Forelimb muscle (tissue), 1 donor: ENCODE data around the gene ZNF860. TPM values are rescaled to one million over a fixed set of nuclear protein-coding genes. Genes with fewer than 3 reads are reported as not detected.
"Not testable (repeated sequence)": the region's sequence is repeated elsewhere in the genome, so short reads cannot be mapped to it uniquely, and the experiment has no call there.

Source experiments
- DNase-seq: peaks from one replicate; pipeline ENCODE4 v3.0.0-alpha.2; 2013; ENCODE audit warnings: low read depth
- polyA plus RNA-seq: library from polyadenylated mRNA; unstranded; fragments of 120-200 nt; gene quantifications from one replicate; pipeline ENCODE4 v1.2.1, GENCODE V29; 2013; ENCODE audit not compliant: insufficient read length

Gene ZNF860
- polyA plus RNA-seq, 1 donor = 0.47 TPM

GRCh38 chr3:31996195-31996594 is 14.6 kb downstream of the ZNF860 start:
- DNase-seq = no peak

GRCh38 chr3:31997500-31997899 is 15.9 kb downstream of the ZNF860 start:
- no peak for DNase-seq

GRCh38 chr3:31999907-32000439 is 18.4 kb downstream of the ZNF860 start:
- no peak for DNase-seq

- no peak for DNase-seq
Observed at GRCh38 chr3:32000877-32001276, 19.3 kb downstream of the ZNF860 start.

- DNase-seq = no peak
Observed at GRCh38 chr3:32002561-32003368, 21.2 kb downstream of the ZNF860 start.

DNA sequence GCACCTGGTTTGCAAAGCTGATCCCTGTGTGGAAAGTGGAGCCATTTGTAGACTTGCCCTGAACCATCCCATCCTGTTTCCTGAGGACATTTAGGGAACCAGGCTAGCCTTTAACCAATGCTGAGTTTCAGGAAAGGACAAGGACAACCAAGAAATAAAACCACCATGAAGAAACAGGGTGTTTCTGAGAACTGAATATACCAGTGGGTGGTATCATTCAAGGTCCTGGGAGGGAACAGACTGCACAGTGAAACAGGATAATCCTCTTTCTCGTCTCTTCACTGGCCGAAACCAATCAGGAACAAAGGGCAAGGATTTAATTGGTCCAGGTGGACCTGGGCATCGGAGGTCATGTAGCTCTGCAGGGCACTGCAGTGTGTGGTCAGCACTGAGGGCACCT is 21.8 kb downstream of the ZNF860 start:
- DNase-seq = no peak

GRCh38 chr3:32004113-32004765 is 22.7 kb downstream of the ZNF860 start:
- DNase-seq = no peak

DNA sequence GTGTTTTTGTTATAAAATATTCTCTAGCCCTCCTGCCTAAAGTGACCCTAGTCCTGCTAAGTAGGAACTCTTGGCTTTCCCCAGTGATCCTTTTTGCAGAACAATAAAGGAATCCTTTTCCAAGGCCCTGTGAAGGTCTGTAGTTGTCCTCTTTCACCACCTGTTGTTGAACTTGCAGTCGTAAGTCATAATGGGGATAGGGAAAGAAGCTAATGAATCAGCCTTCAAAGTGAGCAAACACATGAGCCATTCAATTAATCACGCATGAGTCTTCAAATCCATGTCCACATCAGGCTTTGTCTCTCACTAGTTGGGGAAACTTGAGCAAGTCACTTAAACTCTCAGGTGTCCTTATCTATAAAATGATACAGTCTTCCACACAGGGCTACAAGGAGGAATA is 27.6 kb downstream of the ZNF860 start:
- no peak for DNase-seq

GRCh38 chr3:32009957-32010356 is 28.4 kb downstream of the ZNF860 start:
- no peak for DNase-seq

DNA sequence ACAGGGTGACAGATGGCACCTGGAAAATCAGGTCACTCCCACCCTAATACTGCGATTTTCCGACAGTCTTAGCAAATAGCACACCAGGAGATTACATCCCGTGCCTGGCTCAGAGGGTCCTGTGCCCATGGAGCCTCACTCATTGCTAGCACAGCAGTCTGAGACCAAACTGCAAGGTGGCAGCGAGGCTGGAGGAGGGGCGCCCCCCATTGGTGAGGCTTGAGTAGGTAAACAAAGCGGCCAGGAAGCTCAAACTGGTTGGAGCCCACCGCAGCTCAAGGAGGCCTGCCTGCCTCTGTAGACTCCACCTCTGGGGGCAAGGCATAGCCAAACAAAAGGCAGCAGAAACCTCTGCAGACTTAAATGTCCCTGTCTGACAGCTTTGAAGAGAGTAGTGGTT is 29.1 kb downstream of the ZNF860 start:
- not testable (repeated sequence) for DNase-seq

- not testable (repeated sequence) for DNase-seq
Observed at GRCh38 chr3:32015638-32016037, 34.1 kb downstream of the ZNF860 start.

DNA sequence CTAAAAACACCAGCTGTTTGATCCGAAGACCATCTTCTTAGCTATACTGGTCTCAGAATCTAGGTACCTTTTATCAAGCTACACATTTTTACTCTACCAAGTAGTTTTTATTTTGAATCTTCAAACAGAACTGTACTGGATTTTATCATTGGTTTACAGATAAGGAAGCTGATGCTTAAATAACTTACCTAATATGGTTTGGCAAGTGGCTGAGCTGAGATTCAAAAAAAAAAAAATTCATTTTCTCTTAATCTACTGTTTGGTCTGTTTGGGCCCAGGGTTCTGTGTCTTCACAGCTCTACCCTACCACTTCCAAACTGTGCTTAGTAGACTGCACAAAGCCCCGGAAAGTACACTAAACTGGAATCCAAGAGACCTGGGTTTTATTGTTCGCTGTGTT is 35.7 kb downstream of the ZNF860 start:
- DNase-seq = no peak

DNA sequence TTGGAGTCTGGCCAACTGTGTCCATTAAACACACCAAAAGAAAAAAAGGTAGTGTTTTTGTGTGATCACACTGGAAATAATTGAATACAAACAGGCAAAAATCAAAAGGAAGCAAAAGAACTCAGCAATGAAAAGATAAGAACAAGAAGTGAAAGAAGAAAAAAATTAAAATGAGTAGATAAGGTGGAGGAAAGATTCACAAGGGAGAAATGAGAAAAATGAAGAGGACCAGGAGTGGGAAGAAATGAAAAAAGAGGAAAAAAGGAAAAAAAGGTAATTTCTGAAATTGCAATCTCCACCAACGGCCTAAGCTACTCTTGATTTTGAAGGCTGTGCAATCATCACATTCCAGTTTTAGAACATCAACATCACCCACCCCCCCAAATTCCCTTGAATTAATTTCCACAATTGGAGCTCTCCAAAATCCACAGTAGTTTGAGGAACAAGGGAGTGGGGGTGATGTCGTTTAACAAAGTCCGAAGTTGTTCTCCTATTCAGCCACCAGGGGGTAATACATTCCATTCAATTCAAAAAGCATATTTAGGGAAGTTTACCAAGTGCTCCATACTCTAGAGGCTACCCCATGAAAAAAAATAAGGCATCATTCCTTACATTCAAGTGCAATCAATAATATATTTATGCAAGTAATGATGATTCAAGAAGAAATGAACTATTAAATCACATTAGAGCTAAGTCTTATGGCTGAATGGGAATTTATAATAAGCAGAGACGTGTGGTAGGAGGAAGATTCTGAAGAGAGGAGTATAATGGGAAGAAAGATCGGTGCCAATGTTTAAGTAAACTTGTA is 37.4 kb downstream of the ZNF860 start:
- peak; percentile 35 for DNase-seq

GRCh38 chr3:32021155-32021554 is 39.6 kb downstream of the ZNF860 start:
- DNase-seq = no peak

DNA sequence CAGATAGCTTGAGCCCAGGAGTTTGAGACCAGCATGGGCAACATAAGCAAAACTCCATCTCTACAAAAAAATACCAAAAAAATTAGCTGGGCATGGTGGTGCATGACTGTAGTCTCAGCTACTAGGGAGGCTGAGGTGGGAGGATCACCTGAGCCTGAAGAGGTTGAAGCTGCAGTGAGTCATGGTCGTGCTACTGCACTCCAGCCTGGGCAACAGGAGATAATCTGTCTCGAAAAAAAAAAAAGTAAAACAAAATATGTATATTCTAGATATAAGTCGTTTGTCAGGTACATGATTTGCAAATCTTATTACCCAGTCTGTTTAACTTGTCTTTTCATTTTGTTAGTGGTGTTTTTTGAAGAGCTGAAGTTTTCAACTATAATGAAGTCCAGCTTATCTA is 40.2 kb downstream of the ZNF860 start:
- DNase-seq = no peak

DNA sequence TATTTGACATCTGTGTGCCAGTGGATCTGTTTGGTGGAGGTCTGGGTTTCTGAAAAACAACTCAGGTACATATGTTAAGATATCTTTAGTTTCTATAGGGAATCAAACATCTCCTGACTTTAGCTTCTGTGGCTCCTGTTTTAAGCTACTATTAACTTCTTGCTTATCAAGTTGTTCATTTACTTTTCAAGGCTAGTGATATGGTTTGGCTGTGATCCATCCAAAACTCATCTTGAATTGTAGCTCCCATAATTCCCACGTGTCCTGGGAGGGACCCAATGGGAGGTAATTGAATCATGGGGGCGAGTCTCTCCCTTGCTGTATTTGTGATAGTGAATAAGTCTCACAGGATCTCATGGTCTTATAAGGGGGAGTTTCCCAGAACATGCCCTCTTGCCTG is 41.4 kb downstream of the ZNF860 start:
- DNase-seq = no peak

DNA sequence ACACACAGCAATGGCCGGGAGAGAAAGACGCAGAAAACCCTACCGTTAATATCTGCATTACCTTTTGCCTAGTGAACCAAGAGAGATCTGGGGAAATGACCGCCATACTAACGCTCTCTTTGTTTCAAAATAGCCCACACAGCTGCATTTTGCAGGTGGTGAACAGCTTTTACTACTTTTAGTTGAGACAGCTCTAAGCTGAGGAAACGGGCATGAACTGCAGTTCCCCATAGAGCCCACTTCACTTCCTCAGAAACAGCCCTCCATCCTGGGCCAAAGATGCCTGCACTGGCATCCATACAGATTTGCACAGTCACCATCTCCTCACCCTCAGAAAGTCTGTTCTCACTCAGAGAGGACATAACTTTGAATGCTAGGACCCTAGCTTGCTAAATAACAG is 45.0 kb downstream of the ZNF860 start:
- no peak for DNase-seq

DNA sequence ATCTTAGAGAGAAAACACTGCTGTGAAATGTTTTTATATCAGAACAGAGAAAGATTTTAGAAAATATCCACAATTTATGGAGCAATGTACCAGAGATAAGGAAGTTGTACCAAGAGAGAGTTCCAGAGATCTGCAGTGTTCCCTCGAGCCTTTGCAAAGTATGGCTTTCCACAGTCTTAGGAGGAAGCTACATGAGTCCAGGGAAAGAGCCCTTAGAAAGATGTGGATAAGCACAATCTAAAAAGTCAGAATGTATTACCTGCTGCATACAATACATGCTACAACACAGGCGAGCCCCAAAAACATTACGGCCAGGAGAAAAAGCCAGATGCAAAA is 56.4 kb downstream of the ZNF860 start:
- no peak for DNase-seq

DNA sequence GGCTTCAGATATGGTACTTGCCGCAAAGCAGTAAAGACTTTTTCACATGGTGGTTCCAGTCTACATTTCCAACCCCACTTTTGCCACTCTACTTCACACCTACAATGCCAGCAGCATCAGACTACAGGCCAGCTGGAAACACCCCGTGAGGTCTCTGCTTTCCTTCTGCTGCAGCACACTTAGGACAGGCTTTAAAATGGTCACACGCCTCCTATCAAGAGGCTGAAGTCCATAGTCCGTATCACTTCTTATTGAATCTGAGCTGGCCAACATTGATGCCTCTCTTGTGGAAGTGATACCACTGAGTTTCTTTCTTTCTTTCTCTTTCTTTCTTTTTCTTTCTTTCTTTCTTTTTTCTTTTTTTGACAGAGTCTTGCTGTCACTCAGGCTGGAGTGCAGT is 59.8 kb downstream of the ZNF860 start:
- no peak for DNase-seq
